ENCODE measurements around the gene PRDX3.

PRDX3 gene

GRCh38 chr10:119129721-119130120 is 48.9 kb downstream of the PRDX3 start:
- DNase-seq (ENCODE audit: low spot score) = no peak

DNA sequence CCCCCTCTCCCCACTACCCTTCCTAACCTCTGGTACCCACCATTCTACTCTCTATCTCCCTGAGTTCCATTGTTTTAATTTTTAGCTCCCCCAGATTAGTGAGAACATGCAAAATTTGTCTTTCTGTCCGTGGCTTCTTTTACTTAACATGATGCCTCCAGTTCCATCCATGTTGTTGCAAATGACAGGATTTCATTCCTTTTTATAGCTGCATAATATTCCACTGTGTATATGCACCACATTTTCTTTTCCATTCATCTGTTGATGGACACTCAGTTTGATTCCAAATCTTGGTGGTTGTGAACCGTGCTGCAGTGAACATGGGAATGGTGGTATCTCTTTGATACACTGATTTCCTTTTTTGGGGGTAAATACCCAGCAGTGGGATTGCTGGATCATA is 52.7 kb downstream of the PRDX3 start:
- DNase-seq (ENCODE audit: low spot score) = no peak

DNA sequence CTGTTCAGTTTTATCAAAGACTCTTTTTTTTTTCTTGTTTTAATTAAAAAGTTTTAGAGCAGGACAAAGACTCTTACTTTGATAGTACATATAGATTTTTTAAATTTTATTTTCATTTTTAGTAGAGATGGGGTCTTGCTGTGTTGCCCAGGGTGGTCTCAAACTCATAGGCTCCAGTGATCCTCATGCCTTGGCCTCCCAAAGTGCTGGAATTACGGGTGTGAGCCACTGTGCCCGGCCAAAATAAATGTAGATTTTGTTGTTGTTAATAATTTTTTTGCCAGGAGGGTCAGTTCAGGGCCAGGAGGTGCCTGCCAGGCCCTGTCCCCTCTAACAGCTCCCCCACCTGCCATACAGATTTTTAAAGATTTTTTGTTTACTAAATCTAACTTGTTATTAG is 57.7 kb downstream of the PRDX3 start:
- DNase-seq (ENCODE audit: low spot score) = no peak

DNA sequence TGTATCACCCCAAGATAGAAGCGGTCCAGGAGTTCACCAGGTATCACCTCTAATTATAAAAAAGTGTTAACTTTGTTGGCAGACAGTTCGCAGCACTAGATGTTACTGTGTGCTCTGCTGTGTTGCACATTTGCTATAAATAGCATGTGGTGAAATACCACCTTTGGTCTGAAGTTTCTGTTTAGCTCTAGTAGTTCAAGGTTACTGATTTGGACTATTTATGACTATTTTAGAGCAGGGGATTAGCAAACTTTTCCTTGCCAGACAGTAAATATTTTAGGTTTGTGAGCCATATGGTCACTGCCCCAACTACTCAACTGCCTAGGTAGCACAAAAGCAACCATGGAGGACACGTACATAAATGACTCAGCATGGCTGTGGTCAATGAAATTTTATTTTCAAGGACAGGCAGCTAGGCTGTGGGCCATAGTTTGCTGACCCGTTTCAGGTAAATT is 58.2 kb downstream of the PRDX3 start:
- no peak for DNase-seq (ENCODE audit: low spot score)

GRCh38 chr10:119119400-119119799 is 59.2 kb downstream of the PRDX3 start:
- DNase-seq (ENCODE audit: low spot score) = no peak

GRCh38 chr10:119118231-119118630 is 60.4 kb downstream of the PRDX3 start:
- no peak for DNase-seq (ENCODE audit: low spot score)
